OCI-LY1 (cell line): ENCODE data around the gene DENND4B.

Experiments used
- EZH2 ChIP-seq: fragments of 200-600 bp; sonication (generic), shearing (Covaris generic); IDR thresholded peaks from 2 replicates; pipeline ENCODE4 v1.8.0; 2017; ENCODE audit warnings: borderline replicate concordance, mixed run types, mild to moderate bottlenecking, antibody characterized with exemption, low read length, moderate library complexity, mixed read lengths
- TF ChIP-seq, protein P1 (sequence below): fragments of 200-600 bp; sonication (generic), shearing (Covaris generic); IDR thresholded peaks from 2 replicates; pipeline ENCODE4 v1.5.1; 2017; ENCODE audit warnings: mild to moderate bottlenecking, antibody characterized with exemption, low read length, moderate library complexity, mixed read lengths

DNA sequence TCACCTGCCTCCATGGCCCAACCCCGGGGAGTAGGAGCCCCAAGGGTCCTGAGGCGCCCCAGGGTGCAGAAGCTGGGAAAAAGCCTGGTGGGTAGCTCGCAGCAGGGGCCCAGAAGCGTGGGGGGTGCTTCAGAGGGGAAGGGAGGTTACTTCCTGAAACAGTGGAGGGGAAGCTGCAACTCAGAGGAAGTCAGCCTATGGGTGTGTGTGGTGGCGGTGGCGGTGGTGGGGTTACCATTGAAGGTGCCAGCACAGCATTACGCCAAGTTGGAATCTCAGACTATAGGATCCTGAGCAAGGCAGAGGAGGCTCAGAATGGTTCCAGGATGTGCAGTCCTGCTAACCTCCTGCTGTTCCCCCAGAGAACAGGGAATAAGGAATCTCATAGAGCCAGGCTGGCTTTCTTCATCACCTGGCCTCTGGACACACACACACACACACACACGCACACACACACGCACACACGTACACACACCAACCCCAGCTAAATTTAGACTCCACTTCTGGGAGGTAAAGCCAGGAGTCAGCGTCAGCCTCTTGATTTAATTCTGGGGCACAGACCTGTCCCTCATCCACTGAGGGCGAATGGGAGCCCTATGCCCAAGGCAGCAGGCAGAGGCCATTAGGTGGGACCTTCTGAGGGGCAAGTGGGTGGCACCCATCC is 1.3 kb downstream of the DENND4B start:
- no peak for TF ChIP-seq EZH2
- TF ChIP-seq, protein P1, sequence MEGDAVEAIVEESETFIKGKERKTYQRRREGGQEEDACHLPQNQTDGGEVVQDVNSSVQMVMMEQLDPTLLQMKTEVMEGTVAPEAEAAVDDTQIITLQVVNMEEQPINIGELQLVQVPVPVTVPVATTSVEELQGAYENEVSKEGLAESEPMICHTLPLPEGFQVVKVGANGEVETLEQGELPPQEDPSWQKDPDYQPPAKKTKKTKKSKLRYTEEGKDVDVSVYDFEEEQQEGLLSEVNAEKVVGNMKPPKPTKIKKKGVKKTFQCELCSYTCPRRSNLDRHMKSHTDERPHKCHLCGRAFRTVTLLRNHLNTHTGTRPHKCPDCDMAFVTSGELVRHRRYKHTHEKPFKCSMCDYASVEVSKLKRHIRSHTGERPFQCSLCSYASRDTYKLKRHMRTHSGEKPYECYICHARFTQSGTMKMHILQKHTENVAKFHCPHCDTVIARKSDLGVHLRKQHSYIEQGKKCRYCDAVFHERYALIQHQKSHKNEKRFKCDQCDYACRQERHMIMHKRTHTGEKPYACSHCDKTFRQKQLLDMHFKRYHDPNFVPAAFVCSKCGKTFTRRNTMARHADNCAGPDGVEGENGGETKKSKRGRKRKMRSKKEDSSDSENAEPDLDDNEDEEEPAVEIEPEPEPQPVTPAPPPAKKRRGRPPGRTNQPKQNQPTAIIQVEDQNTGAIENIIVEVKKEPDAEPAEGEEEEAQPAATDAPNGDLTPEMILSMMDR = no peak
